GM12892 (cell line): ENCODE measurements around the gene ATE1.

ENCODE experiments used
- POLR2A ChIP-seq: IDR thresholded peaks from 2 replicates; pipeline ENCODE4 v1.6.1; 2011; ENCODE audit warnings: low read depth, low read length, control low read depth
- POLR2AphosphoS5 ChIP-seq: IDR thresholded peaks from 2 replicates; pipeline ENCODE4 v1.6.1; 2011; ENCODE audit warnings: low read depth, low read length, control low read depth

DNA sequence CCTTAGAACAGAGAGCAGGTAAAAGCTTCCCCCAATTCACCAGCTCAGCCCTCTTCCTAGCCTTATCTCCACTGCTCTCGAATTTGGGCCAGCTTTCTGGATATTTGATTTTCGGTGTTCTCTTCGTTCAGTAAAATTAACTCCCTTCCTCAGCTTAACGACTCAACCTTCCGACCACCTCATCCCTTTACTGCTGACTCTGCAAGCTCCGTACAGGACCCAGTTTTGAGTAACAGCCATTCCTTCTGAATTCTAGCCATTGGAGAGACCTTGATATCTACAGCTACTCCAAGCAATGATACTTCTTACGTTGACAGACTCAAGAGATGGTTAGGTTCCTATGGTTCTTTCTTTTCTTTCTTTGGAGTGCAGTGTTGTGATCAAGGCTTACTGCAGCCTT lies 65.8 kb downstream of the ATE1 start:
- no peak for TF ChIP-seq POLR2A
- TF ChIP-seq POLR2AphosphoS5, result no peak
